GM12878 (cell line): Measurements from ENCODE around the gene SPRY4. TPM values are rescaled to one million over a fixed set of nuclear protein-coding genes. Genes with fewer than 3 reads are reported as not detected.

Experiments
- ATAC-seq: fragments of 200-7000 bp; cut with Tn5 transposase; 3 replicates; pipeline ENCODE4 v1.9.1; 2020; ENCODE audit warnings: mild to moderate bottlenecking, moderate library complexity
- BruUV-seq: library from RNA; stranded (reverse); fragments of 400-500 nt; replicated peaks from 2 replicates; lab custom pipeline; 2021; lab: Mats Ljungman, UMichigan
- CTCF ChIA-PET: fragments of 300-600 bp; sonication (Branson Sonifier 250); formaldehyde crosslinking; extraction: SDS; loops from one replicate; lab custom pipeline; 2021; ENCODE audit warnings: inconsistent platforms; lab: Yijun Ruan, JAX
- POLR2A ChIA-PET: fragments of 350-600 bp; formaldehyde crosslinking; extraction: SDS; loops from one replicate; lab custom pipeline; 2021; ENCODE audit warnings: inconsistent platforms; lab: Charles Lee
- RAD21 ChIA-PET: fragments of 300-600 bp; sonication (Branson Sonifier 250); formaldehyde crosslinking; loops from one replicate; lab custom pipeline; 2023; ENCODE audit warnings: antibody characterized with exemption; ENCODE audit not compliant: unreplicated experiment; lab: Charles Lee
- SMC1A ChIA-PET: fragments of 300-600 bp; sonication (Branson Sonifier 250); formaldehyde crosslinking; loops from one replicate; lab custom pipeline; 2023; ENCODE audit not compliant: unreplicated experiment, uncharacterized antibody; lab: Charles Lee
- DNase-seq: peaks from one replicate; pipeline ENCODE4 v3.0.0-alpha.2; 2011; ENCODE audit warnings: low read depth, low spot score
- FAIRE-seq: peaks from 3 replicates; lab custom pipeline; 2011; peaks lifted over from hg19 to GRCh38; lab: Jason Lieb, UNC
- H2AFZ ChIP-seq: 2 replicates; pipeline ENCODE4 v1.6.0; 2011; ENCODE audit warnings: low read depth, low read length, control low read depth; ENCODE audit not compliant: control insufficient read depth
- H3K27ac ChIP-seq: 2 replicates; pipeline ENCODE4 v1.5.1; 2011; ENCODE audit warnings: control low read depth; ENCODE audit not compliant: control insufficient read depth, insufficient read depth
- H3K27me3 ChIP-seq, 2 experiments: replicated peaks in 1 of 2; 2 replicates each; pipeline versions ENCODE4 v1.6.0 to v1.6.1; 2011; ENCODE audit warnings: low read length in 1 of 2; ENCODE audit not compliant: control insufficient read depth in 2 of 2, insufficient read depth in 2 of 2
- H3K36me3 ChIP-seq, 2 experiments: 2 replicates each; pipeline ENCODE4 v1.5.1; 2011; ENCODE audit warnings: low read length in 1 of 2; ENCODE audit not compliant: control insufficient read depth in 2 of 2, insufficient read depth in 2 of 2
- H3K4me1 ChIP-seq: 2 replicates; pipeline ENCODE4 v1.6.1; 2011; ENCODE audit warnings: mild to moderate bottlenecking, low read length, moderate library complexity, mixed read lengths; ENCODE audit not compliant: control insufficient read depth, insufficient read depth
- H3K4me2 ChIP-seq: 2 replicates; pipeline ENCODE4 v1.6.0; 2011; ENCODE audit warnings: control low read depth; ENCODE audit not compliant: control insufficient read depth, insufficient read depth
- H3K4me3 ChIP-seq: fragments of 200-600 bp; sonication (generic); 2 replicates; pipeline ENCODE4 v1.5.1; 2016
- H3K79me2 ChIP-seq: 2 replicates; pipeline ENCODE4 v1.6.0; 2011; ENCODE audit warnings: low read length; ENCODE audit not compliant: control insufficient read depth, insufficient read depth
- H3K9ac ChIP-seq: 2 replicates; pipeline ENCODE4 v1.8.0; 2011; ENCODE audit warnings: low read length, control low read depth, mixed read lengths; ENCODE audit not compliant: control insufficient read depth, insufficient read depth
- H3K9me3 ChIP-seq: replicated peaks from 3 replicates; pipeline ENCODE4 v1.5.1; 2011; ENCODE audit warnings: mild to moderate bottlenecking, low read length; ENCODE audit not compliant: control insufficient read depth, insufficient read depth
- H4K20me1 ChIP-seq: 2 replicates; pipeline ENCODE4 v1.6.0; 2011; ENCODE audit not compliant: control insufficient read depth, insufficient read depth
- ASH2L ChIP-seq: fragments of 300-600, 200-600 bp; sonication (generic); IDR thresholded peaks from 2 replicates; pipeline ENCODE4 v1.6.1; 2017; ENCODE audit warnings: low read depth, mild to moderate bottlenecking, borderline replicate concordance
- CHD1 ChIP-seq: IDR thresholded peaks from 2 replicates; pipeline ENCODE4 v1.6.1; 2012; ENCODE audit warnings: low read depth, low read length, improper control_type of control experiment
- CHD4 ChIP-seq: fragments of 200-600 bp; sonication (generic); IDR thresholded peaks from 2 replicates; pipeline ENCODE4 v1.6.1; 2016; ENCODE audit warnings: mild to moderate bottlenecking
- CTCF ChIP-seq, 3 experiments: IDR thresholded peaks in 2 of 3; conservative IDR thresholded peaks in 1 of 3; 2 replicates each; pipeline ENCODE4 v1.5.1; 2011; ENCODE audit warnings: low read depth in 3 of 3, low read length in 3 of 3, mild to moderate bottlenecking in 3 of 3, control low read depth in 2 of 3, moderate library complexity in 2 of 3, inconsistent platforms in 1 of 3, mixed read lengths in 1 of 3; ENCODE audit not compliant: control insufficient read depth in 2 of 3, insufficient read depth in 1 of 3; ENCODE audit errors: extremely low read depth in 1 of 3
- ETV6 ChIP-seq, 2 experiments: fragments of 450-650 bp in 1 of 2; IDR thresholded peaks in 1 of 2; conservative IDR thresholded peaks in 1 of 2; 2 replicates each; pipeline ENCODE4 v1.6.1; 2014; ENCODE audit warnings: antibody characterized with exemption in 1 of 2, borderline replicate concordance in 1 of 2, low read depth in 1 of 2, mild to moderate bottlenecking in 1 of 2, moderate library complexity in 1 of 2
- FOXM1 ChIP-seq: IDR thresholded peaks from 2 replicates; pipeline ENCODE4 v1.6.1; 2012; ENCODE audit warnings: low read depth, mild to moderate bottlenecking, inconsistent platforms, low read length, moderate library complexity
- KAT2A ChIP-seq: conservative IDR thresholded peaks from 2 replicates; pipeline ENCODE4 v1.6.1; 2011; ENCODE audit warnings: low read depth, low read length; ENCODE audit not compliant: control insufficient read depth
- MXI1 ChIP-seq: fragments of 150-350 bp; IDR thresholded peaks from 2 replicates; pipeline ENCODE4 v1.6.1; 2011; ENCODE audit warnings: low read depth, mild to moderate bottlenecking, inconsistent platforms, low read length, improper control_type of control experiment
- MYB ChIP-seq: fragments of 150-350 bp; IDR thresholded peaks from 2 replicates; pipeline ENCODE4 v1.6.1; 2014; ENCODE audit warnings: mild to moderate bottlenecking, low read depth, low read length, borderline replicate concordance
- MYC ChIP-seq: IDR thresholded peaks from 2 replicates; pipeline ENCODE4 v1.6.1; 2011; ENCODE audit warnings: mild to moderate bottlenecking, low read length, moderate library complexity, inconsistent platforms; ENCODE audit not compliant: insufficient read depth, insufficient replicate concordance, insufficient read length, severe bottlenecking
- NFXL1 ChIP-seq: fragments of 450-650 bp; IDR thresholded peaks from 2 replicates; pipeline ENCODE4 v1.6.1; 2017; ENCODE audit warnings: antibody characterized with exemption, mild to moderate bottlenecking, borderline replicate concordance
- PAX5 ChIP-seq: IDR thresholded peaks from 2 replicates; pipeline ENCODE4 v1.6.1; 2011; ENCODE audit warnings: low read depth, low read length, borderline replicate concordance
- PAX8 ChIP-seq: fragments of 450-650 bp; IDR thresholded peaks from 2 replicates; pipeline ENCODE4 v1.6.1; 2017; ENCODE audit warnings: mild to moderate bottlenecking, moderate library complexity
- YY1 ChIP-seq: IDR thresholded peaks from 2 replicates; pipeline ENCODE4 v1.6.1; 2011; ENCODE audit warnings: low read depth, mild to moderate bottlenecking, low read length
- ZBED1 ChIP-seq: IDR thresholded peaks from 2 replicates; pipeline ENCODE4 v1.6.1; 2016; ENCODE audit warnings: borderline replicate concordance
- ZNF207 ChIP-seq: fragments of 450-650 bp; IDR thresholded peaks from 2 replicates; pipeline ENCODE4 v1.6.1; 2014; ENCODE audit warnings: antibody characterized with exemption, mild to moderate bottlenecking, borderline replicate concordance
- ZNF384 ChIP-seq: IDR thresholded peaks from 2 replicates; pipeline ENCODE4 v1.6.1; 2012; ENCODE audit warnings: low read depth, mild to moderate bottlenecking, low read length, improper control_type of control experiment, borderline replicate concordance
- WGBS: methylation state at CpG from one replicate; pipeline ENCODE4 v1.1.6; 2016; ENCODE audit warnings: low lambda C conversion rate; ENCODE audit not compliant: insufficient replicate concordance, insufficient coverage; ENCODE audit errors: missing lambda C conversion rate; 5-methylcytosine and 5-hydroxymethylcytosine counted together
- in situ Hi-C: fragments of 300-500 bp; cut with MboI; formaldehyde crosslinking; loops from 9 replicates; pipeline ENCODE4 v1.14.3; 2018; ENCODE audit warnings: mixed read lengths
- intact Hi-C: fragments of 100-400 bp; cut with micrococcal nuclease; formaldehyde crosslinking; loops from one replicate; pipeline ENCODE4 v1.14.2; 2022; ENCODE audit not compliant: unreplicated experiment
- polyA plus RNA-seq, 11 experiments: library from polyadenylated mRNA; depleted of rRNA in 4 of 11; unstranded in 6 of 11; stranded (reverse) in 5 of 11; fragments of >200 nt; fragmentation: Nextera tagmentation in 4 of 11; fragmentation: Illumina TruSeq in 1 of 11; extraction: Ambion mirVana in 4 of 11; extraction: Trizol in 1 of 11; gene quantifications; 1 replicate in 1 of 11; 2 replicates in 10 of 11; pipeline versions ENCODE4 v1.2.1 to v1.2.3, GENCODE V29; 2011 to 2016; ENCODE audit warnings: inconsistent platforms in 2 of 11, missing spikeins in 2 of 11, low read depth in 1 of 11
- total RNA-seq, 4 experiments: library from RNA; depleted of rRNA in 3 of 4; stranded (reverse); fragments of >200 nt in 3 of 4; fragmentation: Illumina TruSeq in 1 of 4; extraction: Trizol in 1 of 4; gene quantifications; 2 replicates each; pipeline versions ENCODE4 v1.2.1 to v1.2.3, GENCODE V29; 2013 to 2021

Gene SPRY4
- total and polyA plus RNA-seq, 10 of the 15 experiments (the other 5 are each of a cell fraction or from before 2014, with no cell fraction given) = 0.04 to 1.4 (median 0.18) TPM; not detected in 1

- no TSS peak for BruUV-seq
- TF ChIP-seq CHD1 (no peak), ASH2L (no peak), MXI1 (no peak), CTCF (IDR thresholded peaks at IDR 0.05 in 2 of 3, conservative IDR thresholded peaks at IDR 0.05 in 1 of 3; ENCODE audit: control insufficient read depth in 2 of 3, extremely low read depth in 1 of 3, insufficient read depth in 1 of 3, low read depth in 3 of 3, low read length in 3 of 3) (no peak), CHD4 (no peak), YY1 (no peak), ZNF384 (no peak), KAT2A (no peak), MYC (no peak), ZNF207 (no peak), FOXM1 (no peak), PAX5 (no peak), PAX8 (no peak), NFXL1 (no peak), ZBED1 (no peak), MYB (no peak), ETV6 (conservative IDR thresholded peaks at IDR 0.05 in 1 of 2, IDR thresholded peaks at IDR 0.05 in 1 of 2; ENCODE audit: borderline replicate concordance in 1 of 2, low read depth in 1 of 2) (no peak)
- WGBS = 60% methylated on average over 14 of the region's 14 CpGs
- intact Hi-C loops = no loop called here
- no peaks in the 10 kb centered on the region for H3K36me3 ChIP-seq
- CTCF ChIA-PET = no interaction called here
- RAD21 ChIA-PET = no interaction called here
- H4K20me1 ChIP-seq = no peaks in the 10 kb centered on the region
- FAIRE-seq (no peak), ATAC-seq (no peak), DNase-seq (no peak)
- no peak overlapping the region for H3K9ac ChIP-seq
- H2AFZ ChIP-seq = no peak overlapping the region
- no peaks in the 10 kb centered on the region for H3K4me1 ChIP-seq
- H3K4me3 ChIP-seq = no peak overlapping the region
- H3K27ac ChIP-seq = no peak overlapping the region
- POLR2A ChIA-PET = no interaction called here
- SMC1A ChIA-PET = no interaction called here
- in situ Hi-C loops = no loop called here
- no peak overlapping the region for H3K4me2 ChIP-seq
- H3K9me3 ChIP-seq = no peaks in the 10 kb centered on the region
- no peaks in the 10 kb centered on the region for H3K79me2 ChIP-seq
- H3K27me3 ChIP-seq = no peaks in the 10 kb centered on the region
Measured at GRCh38 chr5:142304013-142304701, 20.7 kb downstream of the SPRY4 start.
